HG02678 (cell line): ENCODE data around the gene GAL3ST3.
"Not testable (repeated sequence)": the region's sequence is repeated elsewhere in the genome, so short reads cannot be mapped to it uniquely, and the experiment has no call there.

Source experiments
- ATAC-seq: cut with Tn5 transposase; IDR thresholded peaks from one replicate; pipeline ENCODE4 v1.9.1; 2021; ENCODE audit warnings: mild to moderate bottlenecking, moderate library complexity; ENCODE audit not compliant: unreplicated experiment

GAL3ST3 gene

DNA sequence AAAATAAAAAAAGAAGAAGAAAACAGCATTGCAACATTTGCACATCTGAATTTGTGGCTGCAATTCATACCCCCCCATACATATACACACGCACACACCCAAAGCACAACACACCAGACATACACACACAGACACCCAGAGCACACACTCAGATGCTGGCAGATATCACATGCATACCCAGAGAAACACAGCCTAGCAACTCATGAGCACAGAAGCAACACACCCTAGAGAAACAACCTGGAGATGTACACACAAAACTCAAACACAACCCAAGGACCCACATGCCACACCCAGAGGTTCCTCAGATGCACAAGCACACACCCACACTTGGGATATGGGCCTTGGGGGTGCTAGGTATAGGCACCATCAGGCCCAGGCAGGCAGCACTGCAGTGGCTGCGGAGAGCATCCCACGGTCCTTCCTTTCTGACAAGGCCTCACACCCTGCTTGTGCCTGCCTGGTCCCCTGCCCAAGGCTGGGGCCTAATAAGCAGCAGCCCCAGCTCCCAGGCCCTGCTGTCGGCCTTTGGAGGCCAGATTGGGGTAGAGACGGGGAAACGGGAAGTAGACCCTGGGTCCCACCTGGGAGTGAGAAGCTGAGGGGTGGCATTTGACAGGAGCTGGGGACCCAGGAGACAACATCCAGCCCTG lies 34.0 kb downstream of the GAL3ST3 start:
- ATAC-seq = no peak

DNA sequence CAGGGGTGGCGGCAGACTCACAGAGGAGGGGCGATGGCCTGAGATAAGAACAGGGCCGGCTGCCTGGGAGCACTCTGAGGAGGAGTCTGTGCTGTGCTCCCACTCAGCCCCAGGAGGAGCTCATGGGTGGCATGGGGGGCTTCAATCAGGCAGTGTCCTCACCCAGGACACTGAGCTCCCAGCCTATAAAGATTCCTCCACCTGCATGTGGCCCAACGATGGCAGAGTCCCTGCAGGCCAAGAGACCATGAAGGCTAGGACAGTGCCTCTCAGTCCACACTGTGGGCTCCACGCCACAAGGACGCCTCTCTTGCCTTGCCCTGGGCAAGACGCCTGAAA lies 35.2 kb downstream of the GAL3ST3 start:
- ATAC-seq = no peak

DNA sequence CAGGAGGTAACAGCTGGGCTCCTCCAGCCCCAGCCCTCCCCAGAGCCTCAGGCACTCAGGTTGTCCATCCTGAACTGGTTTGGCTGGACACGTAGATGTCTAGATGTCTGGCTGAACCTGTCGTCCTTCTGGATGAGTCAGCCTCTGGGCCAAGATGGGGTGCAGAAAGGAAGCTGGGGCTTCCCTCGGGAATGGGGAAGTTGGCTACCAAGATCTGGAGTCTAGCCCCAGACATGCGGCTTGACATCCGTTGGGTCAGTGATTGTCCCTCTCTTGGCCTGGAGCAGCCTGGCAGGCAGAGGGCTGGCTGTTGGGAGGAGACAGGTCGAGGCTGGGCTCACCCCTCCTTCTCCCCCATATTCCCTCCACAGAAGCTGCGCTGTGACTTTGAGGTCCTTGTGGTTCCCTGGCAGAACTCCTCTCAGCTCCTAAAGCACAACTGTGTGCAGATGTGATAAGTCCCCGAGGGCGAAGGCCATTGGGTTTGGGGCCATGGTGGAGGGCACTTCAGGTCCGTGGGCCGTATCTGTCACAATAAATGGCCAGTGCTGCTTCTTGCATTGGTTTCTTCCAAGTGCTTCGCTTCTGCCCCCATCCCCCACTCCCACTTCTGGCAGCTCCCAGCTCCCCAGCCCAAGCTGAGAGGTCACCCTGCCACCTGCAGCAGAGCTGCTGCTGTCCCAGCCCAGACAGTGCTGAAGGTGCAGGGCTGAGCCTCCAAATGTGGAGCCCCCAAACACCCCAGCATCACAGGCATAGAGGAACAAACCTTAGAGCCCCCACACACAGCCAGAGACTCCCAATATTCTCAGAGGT lies 35.8 kb downstream of the GAL3ST3 start:
- no peak for ATAC-seq

DNA sequence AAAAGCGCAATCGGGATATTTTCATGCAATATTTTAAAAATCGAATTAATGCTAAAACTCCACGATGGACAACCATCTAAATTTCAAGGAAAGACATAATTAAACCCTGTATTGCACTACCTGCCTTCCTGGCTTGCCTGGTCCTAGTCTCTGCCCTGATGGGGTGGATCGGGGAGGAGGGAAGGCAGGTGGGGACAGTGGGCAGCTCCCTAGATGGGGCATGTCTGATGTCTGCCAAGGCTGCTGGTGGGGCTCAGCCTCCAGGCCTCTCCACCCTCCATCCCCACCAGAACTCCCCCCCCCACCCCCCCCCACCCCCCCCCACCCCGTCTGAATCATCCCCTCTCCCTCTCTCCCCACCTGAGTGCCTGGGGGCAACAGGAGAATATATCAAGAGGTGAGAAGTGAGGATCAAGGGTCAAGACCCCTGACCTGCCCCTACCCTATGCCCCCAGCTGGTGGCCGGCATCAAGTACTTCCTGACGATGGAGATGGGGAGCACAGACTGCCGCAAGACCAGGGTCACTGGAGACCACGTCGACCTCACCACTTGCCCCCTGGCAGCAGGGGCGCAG lies 36.5 kb downstream of the GAL3ST3 start:
- no peak for ATAC-seq

DNA sequence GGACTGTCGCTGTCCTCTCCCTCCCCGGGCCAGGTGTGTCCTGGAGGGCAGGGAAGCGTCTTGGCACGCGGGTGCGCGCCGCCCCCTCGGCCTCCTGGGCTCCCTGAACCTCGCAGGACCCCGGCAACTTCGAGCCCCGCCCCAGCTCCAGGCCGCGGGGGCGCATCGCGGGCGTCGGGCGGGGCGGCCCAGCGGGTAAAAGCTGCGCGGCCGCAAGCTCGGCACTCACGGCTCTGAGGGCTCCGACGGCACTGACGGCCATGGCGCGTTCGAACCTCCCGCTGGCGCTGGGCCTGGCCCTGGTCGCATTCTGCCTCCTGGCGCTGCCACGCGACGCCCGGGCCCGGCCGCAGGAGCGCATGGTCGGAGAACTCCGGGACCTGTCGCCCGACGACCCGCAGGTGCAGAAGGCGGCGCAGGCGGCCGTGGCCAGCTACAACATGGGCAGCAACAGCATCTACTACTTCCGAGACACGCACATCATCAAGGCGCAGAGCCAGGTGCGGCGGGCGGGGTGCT lies 37.1 kb downstream of the GAL3ST3 start, which contains the start of gene CST6:
Gene CST6, plus strand, starts transcription at position 224 of the 519 bp plus-strand sequence. Its CDS starts 37 bp downstream, at position 261.
- no peak for ATAC-seq

DNA sequence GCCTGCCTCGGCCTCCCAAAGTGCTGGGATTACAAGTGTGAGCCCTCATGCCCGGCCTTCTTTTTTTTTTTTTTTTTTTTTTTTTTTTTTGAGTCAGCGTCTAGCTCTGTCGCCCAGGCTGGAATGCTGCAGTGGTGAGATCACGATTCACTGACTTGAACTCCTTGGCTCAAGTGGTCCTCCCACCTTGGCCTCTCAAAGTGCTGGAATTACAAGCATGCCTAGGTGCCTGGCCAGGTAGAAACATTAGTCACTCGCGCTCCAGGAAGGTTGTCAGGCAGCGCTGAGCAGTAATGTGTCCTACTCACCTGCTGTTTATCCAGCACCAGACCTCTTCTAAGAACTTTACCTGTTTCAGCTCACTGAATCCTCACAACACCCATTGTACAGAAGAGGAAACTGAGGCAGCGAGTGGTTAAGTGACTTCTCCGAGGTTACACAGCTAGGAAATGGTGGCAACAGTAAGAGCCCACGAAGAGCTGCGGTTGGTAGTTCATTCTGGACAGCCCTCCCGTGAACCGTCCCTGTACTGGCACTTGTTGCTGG lies 37.6 kb downstream of the GAL3ST3 start:
- ATAC-seq = no peak

DNA sequence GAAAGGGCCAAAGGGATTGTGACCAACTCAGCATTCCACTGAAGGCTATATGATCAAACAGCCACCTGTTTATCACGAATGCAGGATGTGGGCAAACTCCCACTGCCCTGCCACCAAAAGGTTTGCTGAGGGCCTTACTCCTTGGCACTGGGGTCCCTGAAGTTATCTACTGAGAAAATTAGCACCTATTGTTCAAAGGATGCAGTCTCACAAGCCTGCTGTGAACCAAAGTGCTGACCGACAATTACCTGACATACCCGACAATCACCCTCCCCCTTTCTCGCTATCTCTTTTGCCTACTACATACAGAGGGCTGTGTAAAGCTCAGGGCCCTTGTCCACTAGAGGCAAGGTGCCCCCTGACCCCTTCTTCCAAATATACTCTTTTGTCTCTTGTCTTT lies 38.9 kb downstream of the GAL3ST3 start:
- not testable (repeated sequence) for ATAC-seq

DNA sequence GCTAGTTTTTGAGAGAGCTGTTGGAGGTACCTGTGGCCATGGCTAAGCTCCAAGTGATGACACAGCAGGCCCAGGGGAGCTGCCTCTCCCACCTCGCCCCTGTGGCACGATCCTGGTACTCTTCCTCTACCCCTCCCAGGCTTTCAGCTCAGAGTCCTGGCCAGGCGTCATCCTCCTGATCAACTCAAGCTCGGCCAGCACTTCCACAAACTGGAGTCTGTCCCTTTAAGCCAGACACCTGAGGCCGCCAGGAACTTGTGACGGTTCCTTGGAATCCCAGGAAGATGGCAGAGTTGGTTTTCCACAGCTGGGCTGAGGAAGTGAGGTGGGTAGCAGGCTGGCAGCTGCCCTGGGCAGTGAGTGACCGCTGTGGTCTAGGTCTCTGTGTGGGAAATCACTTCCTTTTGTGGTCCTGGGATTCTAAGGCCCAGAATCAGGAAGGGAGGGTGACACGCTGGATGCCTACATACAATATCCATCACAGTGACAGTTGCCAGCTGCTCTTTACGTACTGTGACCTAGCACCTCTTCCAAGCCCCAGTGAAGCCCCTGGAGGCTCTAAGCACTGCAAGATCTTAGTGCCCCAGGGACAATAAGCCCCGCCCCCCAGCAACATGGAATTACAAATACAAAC lies 40.4 kb downstream of the GAL3ST3 start:
- ATAC-seq = no peak

DNA sequence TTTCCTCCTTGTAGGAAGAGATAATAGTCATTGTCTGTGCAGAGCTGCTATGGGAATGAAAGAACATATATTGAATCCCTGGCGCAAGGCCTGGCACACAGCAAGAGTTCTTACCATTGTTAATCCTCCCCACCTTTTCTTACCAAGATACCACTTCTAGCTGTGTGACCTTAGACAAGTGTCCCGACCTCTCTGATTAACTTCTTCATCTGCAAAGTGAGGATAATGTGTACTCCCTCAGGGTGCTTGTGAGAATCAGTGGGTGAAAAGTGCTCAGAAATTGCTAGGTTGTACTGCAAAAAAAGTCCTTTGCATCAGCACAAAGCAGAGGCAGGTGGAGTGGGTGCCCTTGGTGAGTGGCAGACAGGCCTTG lies 40.9 kb downstream of the GAL3ST3 start:
- no peak for ATAC-seq

DNA sequence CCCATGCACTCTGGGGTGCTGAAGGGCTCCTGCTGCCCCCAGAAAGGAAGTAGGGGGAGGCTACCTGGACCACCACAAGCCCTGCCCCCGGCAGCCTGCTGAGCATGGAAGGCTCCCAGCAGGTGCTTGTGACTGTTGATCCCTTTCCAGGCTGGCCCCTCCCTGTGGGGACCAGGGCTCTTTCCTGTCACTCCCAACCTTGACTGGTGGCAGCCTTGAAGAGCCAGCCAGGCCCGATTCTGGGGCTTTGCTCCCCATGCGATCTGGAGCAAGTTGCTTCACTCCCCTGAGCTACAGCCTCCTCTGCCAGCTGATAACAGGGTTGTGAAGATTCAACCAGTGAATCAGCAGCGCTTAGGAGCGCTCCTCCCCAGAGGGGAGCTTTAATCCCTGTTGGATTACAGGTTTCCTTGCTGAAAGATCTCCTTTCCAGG lies 41.7 kb downstream of the GAL3ST3 start:
- no peak for ATAC-seq

DNA sequence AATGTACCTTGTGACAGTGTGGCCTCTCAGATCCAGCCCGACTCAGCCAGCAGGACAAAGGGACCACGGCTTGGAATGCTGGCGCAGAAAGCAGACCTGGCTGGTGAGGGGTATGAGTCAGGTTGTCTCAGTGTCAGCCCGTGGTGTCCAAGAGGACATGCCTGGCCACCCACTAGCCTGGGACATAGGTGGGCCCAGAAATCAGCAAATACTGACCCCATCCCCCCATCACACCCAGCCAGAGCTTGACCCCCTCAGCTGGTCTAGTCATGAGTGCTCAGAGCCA lies 42.1 kb downstream of the GAL3ST3 start:
- ATAC-seq = no peak

DNA sequence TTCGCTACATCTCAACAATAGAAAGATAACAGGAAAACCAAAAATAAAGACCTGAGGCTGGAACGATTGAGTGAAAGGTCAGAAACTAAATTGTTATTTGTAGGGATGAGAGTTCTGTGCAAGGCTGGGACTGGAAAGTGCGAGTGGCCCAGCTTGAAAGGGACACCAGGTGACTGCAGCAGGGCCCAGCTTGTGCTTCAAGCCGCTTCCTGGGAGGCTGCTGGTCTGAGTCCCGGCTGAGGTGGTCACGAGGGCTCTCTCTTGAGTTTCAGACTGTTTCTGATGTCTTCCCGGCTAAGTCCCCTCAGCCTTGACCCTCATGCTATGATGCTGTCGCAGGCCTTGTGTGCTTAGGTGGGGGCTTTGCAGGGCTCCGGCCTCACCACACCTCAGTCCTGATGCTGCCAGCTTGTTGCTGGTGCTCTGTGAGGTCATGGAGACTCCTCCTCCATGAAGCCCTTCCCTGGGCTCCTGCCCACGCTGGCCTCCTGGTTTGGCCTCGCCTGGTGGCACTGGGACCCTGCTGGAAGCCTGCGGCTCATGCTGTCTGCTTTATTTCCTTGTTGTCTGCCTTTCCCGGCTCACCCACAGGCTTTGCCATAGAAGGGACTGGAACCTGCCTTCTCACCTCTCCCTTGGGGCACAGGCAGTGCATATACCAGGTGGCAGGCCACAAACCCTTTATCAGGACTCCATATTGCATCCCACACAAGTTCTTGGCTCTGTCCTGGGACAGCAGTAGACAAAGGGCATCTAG lies 42.6 kb downstream of the GAL3ST3 start:
- ATAC-seq = no peak

DNA sequence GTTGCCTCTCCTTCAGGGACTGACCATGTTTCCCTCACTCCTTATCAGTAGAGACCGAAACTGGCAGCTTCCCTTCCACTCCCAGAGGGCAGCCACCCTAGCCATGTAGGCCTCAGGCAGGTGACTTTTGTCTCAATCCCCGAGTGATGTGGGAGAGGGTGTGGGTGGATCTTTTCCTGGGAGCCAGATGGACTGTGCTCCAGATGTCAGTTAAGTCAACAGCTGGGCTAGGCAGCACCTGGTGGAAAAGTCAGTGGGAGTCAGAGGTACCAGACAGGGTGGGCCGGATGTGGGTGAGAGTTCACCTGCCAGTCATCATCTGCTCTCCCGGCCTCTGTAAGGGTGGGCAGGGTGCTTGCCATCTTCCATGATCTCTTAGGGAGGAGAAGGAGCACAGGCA lies 44.8 kb downstream of the GAL3ST3 start:
- ATAC-seq = no peak

DNA sequence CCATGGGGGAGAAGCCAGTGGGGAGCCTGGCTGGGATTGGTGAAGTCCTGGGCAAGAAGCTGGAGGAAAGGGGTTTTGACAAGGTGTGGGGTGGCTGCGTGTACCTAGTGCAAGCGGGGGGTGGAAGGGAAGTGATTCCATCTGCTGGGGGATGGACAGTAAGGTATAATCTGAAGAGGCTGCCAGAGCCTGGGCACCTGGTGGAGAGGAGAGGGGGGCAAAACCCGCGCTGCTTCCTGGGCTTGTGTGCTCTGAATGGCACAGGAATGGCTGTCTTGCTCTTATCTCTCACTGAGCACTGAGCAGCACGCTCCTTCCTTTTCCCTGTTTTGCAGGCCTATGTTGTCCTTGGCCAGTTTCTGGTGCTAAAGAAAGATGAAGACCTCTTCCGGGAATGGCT lies 45.7 kb downstream of the GAL3ST3 start:
- no peak for ATAC-seq

DNA sequence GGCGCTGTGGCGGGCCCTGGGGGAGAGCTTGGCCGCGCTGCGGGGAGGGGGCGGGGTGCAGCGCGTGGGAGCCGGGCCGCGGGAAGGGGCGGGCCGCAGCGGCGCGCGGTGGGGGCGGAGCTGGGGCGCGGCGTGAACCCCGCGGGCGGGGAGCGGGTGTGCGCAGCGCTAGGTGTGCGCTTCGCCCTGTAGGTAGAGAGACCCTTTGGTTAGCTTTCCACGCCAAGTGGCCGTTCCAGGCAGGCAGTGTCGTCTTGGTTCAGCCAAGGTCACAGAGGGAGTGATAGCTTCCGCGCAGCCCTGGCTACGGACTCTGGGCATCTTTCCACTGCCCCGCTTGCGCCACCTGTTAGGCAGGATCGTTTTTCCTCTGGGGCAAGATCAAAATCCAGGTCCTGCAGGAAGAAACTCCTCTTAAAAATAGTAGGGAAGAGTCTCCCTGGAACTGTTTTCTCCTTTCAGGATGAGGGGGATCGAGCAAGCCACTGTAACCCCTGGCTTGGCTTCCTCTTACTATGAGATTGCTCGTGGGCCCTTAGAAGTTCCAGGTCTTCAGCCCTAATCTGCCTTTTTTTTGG lies 46.2 kb downstream of the GAL3ST3 start:
- ATAC-seq = peak; percentile 62

DNA sequence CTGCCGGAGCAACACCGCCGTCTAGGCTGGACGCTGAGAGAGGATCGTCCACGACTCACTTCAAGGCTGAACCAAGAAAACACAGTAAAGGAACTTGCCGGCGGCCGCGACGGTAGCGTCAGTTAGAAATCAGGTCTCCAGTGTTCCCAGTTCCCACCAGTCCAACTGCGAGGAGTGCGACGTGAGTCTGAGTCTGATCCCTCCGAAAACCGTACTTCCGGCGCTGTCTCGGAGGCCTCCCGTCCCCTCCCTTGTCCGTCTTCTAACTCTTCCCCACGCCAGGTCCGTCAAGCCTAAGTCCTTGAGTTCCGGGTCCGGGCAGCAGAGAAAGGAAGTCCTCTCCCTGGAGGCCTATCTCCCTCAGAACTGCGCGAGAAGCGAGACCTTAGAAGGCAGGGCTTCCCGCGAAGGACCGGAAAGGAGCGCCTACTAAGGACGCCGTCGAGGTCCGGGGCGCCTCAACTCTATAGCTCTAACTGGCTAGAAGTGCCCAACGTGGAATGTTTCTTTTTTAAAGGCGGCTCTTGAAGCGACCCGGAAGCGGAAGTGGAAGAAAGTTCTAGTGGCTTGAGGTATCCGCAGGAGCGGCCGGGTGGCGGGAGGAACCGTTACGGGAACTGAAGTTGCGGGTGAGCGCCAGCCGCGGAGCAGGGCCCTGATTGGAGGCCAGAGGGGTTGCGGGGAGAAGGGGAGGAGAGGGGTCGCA lies 46.9 kb downstream of the GAL3ST3 start, which contains the start of the genes BANF1 and EIF1AD:
Gene BANF1, plus strand, starts transcription at position 562 of the 706 bp plus-strand sequence. CDS start 748 bp downstream, outside the sequence.
Gene EIF1AD, minus strand, starts transcription at position 216 of the 706 bp plus-strand sequence. CDS start 1,768 bp downstream, outside the sequence.
- ATAC-seq = peak; percentile 79

DNA sequence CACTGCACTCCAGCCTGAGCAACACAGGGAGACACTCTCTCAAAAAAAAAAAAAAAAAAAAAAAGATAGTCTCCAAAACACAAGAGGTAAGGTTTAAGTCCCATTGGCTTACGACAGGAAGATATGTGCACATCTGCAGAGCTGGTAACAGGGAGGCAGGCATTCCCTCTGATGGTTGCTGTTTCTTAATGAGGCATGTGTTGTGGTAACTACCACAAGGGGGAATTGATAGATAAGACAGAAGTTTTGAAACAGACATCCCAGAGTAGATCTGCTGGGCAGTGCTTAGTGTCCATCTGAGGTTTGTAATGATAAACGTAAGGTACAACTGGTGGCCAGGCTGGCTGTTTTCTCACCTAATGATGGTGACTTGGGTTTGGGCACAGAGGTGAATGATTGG lies 51.7 kb downstream of the GAL3ST3 start:
- ATAC-seq = no peak

DNA sequence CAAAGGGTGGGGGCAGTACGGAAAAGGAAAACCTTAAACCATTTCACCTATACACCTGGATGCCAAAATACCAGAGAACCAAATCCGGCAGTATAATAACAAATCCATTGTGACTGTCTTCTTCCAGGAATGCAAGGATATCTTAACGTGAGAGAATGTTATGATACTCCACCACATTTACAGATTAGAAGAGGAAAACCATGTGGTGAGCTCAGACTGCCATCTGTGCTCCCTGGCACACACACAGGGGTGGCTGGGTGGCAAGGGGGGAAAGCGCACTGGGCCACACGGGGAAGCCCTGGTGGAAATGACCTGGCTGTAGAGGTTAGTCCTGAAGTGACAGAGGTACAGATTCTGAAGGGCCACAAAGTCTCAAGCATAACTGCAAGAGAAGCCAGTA lies 56.9 kb downstream of the GAL3ST3 start:
- no peak for ATAC-seq
